Measurements from ENCODE around the gene GSTP1. TPM values are rescaled to one million over a fixed set of nuclear protein-coding genes. Genes with fewer than 3 reads are reported as not detected.

Gene GSTP1
- total RNA-seq, 1 experiment from 2014 or later, result 893 TPM

DNA sequence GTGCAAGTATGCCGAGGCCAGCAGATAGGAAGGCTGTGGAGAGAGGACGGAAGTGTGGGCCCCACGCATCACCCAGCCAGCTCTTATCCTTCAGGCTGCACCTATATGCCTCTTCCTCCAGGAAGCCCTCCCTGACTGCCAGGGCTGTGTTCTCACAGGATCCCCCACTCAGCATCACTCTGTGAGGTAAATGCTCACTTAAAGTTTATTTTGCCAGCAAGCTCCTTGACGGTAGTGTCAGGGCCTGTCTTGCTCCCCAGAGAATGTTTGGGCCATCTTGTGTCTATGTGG, 51.6 kb downstream of the GSTP1 start:
- POLR2A ChIA-PET, result no interaction called here
- H3K27me3 ChIP-seq (ENCODE audit: insufficient read depth, low read length), result no peaks in the 10 kb centered on the region
- no peak overlapping the region for H3K27ac ChIP-seq (ENCODE audit: low read depth, low read length)
- H3K79me2 ChIP-seq (ENCODE audit: insufficient read depth, low read length), result no peaks in the 10 kb centered on the region
- intact Hi-C loops (cut with micrococcal nuclease), result loop anchor here (10.0 kb wide), 1 partner anchor 80 kb away; no protein-coding TSS in a partner anchor
- H3K4me2 ChIP-seq (ENCODE audit: low read length), result no peak overlapping the region
- H3K9ac ChIP-seq (ENCODE audit: low read length), result no peak overlapping the region
- TF ChIP-seq ZNF274 (IDR thresholded peaks at IDR 0.05; ENCODE audit: low read depth, low read length) (no peak), ZFX (IDR thresholded peaks at IDR 0.05) (no peak), TCF7L2 (IDR thresholded peaks at IDR 0.05; ENCODE audit: borderline replicate concordance, extremely low read depth, insufficient read depth, insufficient read length) (no peak), CBX3 (IDR thresholded peaks at IDR 0.05; ENCODE audit: low read depth) (no peak), ATF3 (IDR thresholded peaks at IDR 0.05) (no peak), SP1 (IDR thresholded peaks at IDR 0.05; ENCODE audit: low read depth) (no peak), YY1 (IDR thresholded peaks at IDR 0.05; ENCODE audit: extremely low read depth, insufficient replicate concordance, low read depth, low read length) (no peak), POLR2AphosphoS5 (IDR thresholded peaks at IDR 0.05; ENCODE audit: low read depth, low read length) (no peak), JUND (IDR thresholded peaks at IDR 0.05) (no peak), EGR1 (IDR thresholded peaks at IDR 0.05; ENCODE audit: low read depth) (no peak), MAX (IDR thresholded peaks at IDR 0.05) (no peak), EZH2phosphoT487 (IDR thresholded peaks at IDR 0.05; ENCODE audit: borderline replicate concordance) (no peak), EZH2 (IDR thresholded peaks at IDR 0.05) (no peak), ZBTB33 (IDR thresholded peaks at IDR 0.05; ENCODE audit: extremely low read depth, insufficient replicate concordance, low read length) (no peak), SIN3A (IDR thresholded peaks at IDR 0.05; ENCODE audit: low read depth) (no peak), CEBPB (IDR thresholded peaks at IDR 0.05; ENCODE audit: low read depth) (no peak), SRF (IDR thresholded peaks at IDR 0.05; ENCODE audit: low read depth) (no peak), CTCF (IDR thresholded peaks at IDR 0.05 in 2 of 3, conservative IDR thresholded peaks at IDR 0.05 in 1 of 3; ENCODE audit: borderline replicate concordance in 1 of 3, insufficient read depth in 1 of 3, low read depth in 2 of 3, low read length in 2 of 3) (no peak), ELF1 (IDR thresholded peaks at IDR 0.05; ENCODE audit: borderline replicate concordance, low read depth) (no peak)
- TF ChIP-seq, protein P1, sequence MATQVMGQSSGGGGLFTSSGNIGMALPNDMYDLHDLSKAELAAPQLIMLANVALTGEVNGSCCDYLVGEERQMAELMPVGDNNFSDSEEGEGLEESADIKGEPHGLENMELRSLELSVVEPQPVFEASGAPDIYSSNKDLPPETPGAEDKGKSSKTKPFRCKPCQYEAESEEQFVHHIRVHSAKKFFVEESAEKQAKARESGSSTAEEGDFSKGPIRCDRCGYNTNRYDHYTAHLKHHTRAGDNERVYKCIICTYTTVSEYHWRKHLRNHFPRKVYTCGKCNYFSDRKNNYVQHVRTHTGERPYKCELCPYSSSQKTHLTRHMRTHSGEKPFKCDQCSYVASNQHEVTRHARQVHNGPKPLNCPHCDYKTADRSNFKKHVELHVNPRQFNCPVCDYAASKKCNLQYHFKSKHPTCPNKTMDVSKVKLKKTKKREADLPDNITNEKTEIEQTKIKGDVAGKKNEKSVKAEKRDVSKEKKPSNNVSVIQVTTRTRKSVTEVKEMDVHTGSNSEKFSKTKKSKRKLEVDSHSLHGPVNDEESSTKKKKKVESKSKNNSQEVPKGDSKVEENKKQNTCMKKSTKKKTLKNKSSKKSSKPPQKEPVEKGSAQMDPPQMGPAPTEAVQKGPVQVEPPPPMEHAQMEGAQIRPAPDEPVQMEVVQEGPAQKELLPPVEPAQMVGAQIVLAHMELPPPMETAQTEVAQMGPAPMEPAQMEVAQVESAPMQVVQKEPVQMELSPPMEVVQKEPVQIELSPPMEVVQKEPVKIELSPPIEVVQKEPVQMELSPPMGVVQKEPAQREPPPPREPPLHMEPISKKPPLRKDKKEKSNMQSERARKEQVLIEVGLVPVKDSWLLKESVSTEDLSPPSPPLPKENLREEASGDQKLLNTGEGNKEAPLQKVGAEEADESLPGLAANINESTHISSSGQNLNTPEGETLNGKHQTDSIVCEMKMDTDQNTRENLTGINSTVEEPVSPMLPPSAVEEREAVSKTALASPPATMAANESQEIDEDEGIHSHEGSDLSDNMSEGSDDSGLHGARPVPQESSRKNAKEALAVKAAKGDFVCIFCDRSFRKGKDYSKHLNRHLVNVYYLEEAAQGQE (IDR thresholded peaks at IDR 0.05; ENCODE audit: low read depth), result no peak
- H3K4me1 ChIP-seq (ENCODE audit: control insufficient read depth in 1 of 2, insufficient read depth in 2 of 2, low read length in 2 of 2), result peaks cover 5 to 11% of the 10 kb centered on the region in 2 experiments; a peak in 3 of 4 replicates
- H3K9me2 ChIP-seq (ENCODE audit: insufficient read depth), result no peaks in the 10 kb centered on the region
- no peak overlapping the region for H2AFZ ChIP-seq (ENCODE audit: low read depth, low read length, poor library complexity, severe bottlenecking)
- H4K20me1 ChIP-seq (ENCODE audit: insufficient read depth), result no peaks in the 10 kb centered on the region
- no TSS peak for BruUV-seq (replicated peaks)
- no peaks in the 10 kb centered on the region for H3K36me3 ChIP-seq (ENCODE audit: control insufficient read depth in 1 of 2, insufficient read depth in 2 of 2, low read length in 2 of 2)
- no peak overlapping the region for H3K4me3 ChIP-seq (replicated peaks in 1 of 2; ENCODE audit: low read depth in 1 of 2, low read length in 2 of 2)
- H3K9me3 ChIP-seq (ENCODE audit: control insufficient read depth in 1 of 2, insufficient read depth in 1 of 2, low read depth in 1 of 2, low read length in 2 of 2), result no peaks in the 10 kb centered on the region
- DNase-seq (ENCODE audit: low read depth, low spot score) (no peak), ATAC-seq (no peak)
- CTCF ChIA-PET, result no interaction called here
- RAD21 ChIA-PET (ENCODE audit: low non-redundant PET in 1 of 2, low total read pairs in 2 of 2, uncharacterized antibody in 2 of 2, unreplicated experiment in 2 of 2), result interaction anchor here (0.6 to 0.8 kb wide), 2 partner anchors 31 to 567 kb away, joined by 3 read pairs; no protein-coding TSS in a partner anchor

Measured in HCT116 (cell line).